Endothelial cell of umbilical vein (primary cell): ENCODE data around the gene DDR2. TPM values are rescaled to one million over a fixed set of nuclear protein-coding genes. Genes with fewer than 3 reads are reported as not detected.

Source experiments
- BruUV-seq: library from RNA; stranded (reverse); fragments of 400-500 nt; replicated peaks from 2 replicates; lab custom pipeline; 2021; lab: Mats Ljungman, UMichigan
- CTCF ChIA-PET: fragments of 300-600, 350-600 bp; sonication (Branson Sonifier 250); formaldehyde crosslinking; loops from one replicate; lab custom pipeline; 2021; ENCODE audit warnings: antibody characterized with exemption, inconsistent platforms; lab: Charles Lee
- POLR2A ChIA-PET: fragments of 300-600, 350-600 bp; sonication (Branson Sonifier 250); formaldehyde crosslinking; loops from one replicate; lab custom pipeline; 2021; ENCODE audit warnings: antibody characterized with exemption, inconsistent platforms; lab: Charles Lee
- DNase-seq: peaks from one replicate; pipeline ENCODE4 v3.0.0-alpha.2; 2011; ENCODE audit warnings: low read depth, low spot score
- FAIRE-seq: peaks from 2 replicates; lab custom pipeline; 2011; peaks lifted over from hg19 to GRCh38; lab: Jason Lieb, UNC
- H2AFZ ChIP-seq: 2 replicates; pipeline ENCODE4 v1.6.0; 2012; ENCODE audit warnings: low read depth, low read length, control low read depth, inconsistent platforms
- H3K27ac ChIP-seq: 2 replicates; pipeline ENCODE4 v1.5.1; 2011; ENCODE audit warnings: low read depth, mild to moderate bottlenecking, control low read depth, low read length, moderate library complexity; ENCODE audit not compliant: insufficient read depth
- H3K27me3 ChIP-seq, 2 experiments: 2 replicates each; pipeline versions ENCODE4 v1.6.0 to v1.6.1; 2011; ENCODE audit warnings: low read length in 2 of 2, mixed read lengths in 1 of 2; ENCODE audit not compliant: control insufficient read depth in 2 of 2, insufficient read depth in 2 of 2
- H3K36me3 ChIP-seq, 2 experiments: 2 replicates in 1 of 2; 3 replicates in 1 of 2; pipeline ENCODE4 v1.5.1; 2011; ENCODE audit warnings: low read length in 2 of 2, mild to moderate bottlenecking in 1 of 2, moderate library complexity in 1 of 2; ENCODE audit not compliant: control insufficient read depth in 2 of 2, insufficient read depth in 2 of 2; ENCODE audit errors: extremely low read depth in 1 of 2
- H3K4me1 ChIP-seq: 3 replicates; pipeline ENCODE4 v1.5.1; 2011; ENCODE audit warnings: mild to moderate bottlenecking, low read length; ENCODE audit not compliant: control insufficient read depth, insufficient read depth; ENCODE audit errors: extremely low read depth
- H3K4me2 ChIP-seq: 2 replicates; pipeline ENCODE4 v1.6.1; 2011; ENCODE audit warnings: low read length, control low read depth, mixed read lengths; ENCODE audit not compliant: insufficient read depth
- H3K4me3 ChIP-seq, 3 experiments: fragments of 200-600 bp in 1 of 3; sonication (generic), shearing (Covaris generic) in 1 of 3; replicated peaks in 1 of 3; 2 replicates each; pipeline ENCODE4 v1.5.1; 2011 to 2016; ENCODE audit warnings: control low read depth in 3 of 3, low read length in 3 of 3, mild to moderate bottlenecking in 2 of 3, inconsistent platforms in 1 of 3, low read depth in 1 of 3, moderate library complexity in 1 of 3; ENCODE audit not compliant: insufficient read depth in 1 of 3
- H3K79me2 ChIP-seq: 2 replicates; pipeline ENCODE4 v1.6.0; 2012; ENCODE audit warnings: low read length, inconsistent platforms; ENCODE audit not compliant: control insufficient read depth, insufficient read depth
- H3K9ac ChIP-seq: replicated peaks from 2 replicates; pipeline ENCODE3; 2011; ENCODE audit warnings: low read length, control low read depth; ENCODE audit not compliant: insufficient read depth; ENCODE audit errors: extremely low read depth
- H3K9me1 ChIP-seq: replicated peaks from 3 replicates; pipeline ENCODE4 v1.6.0; 2011; ENCODE audit warnings: mild to moderate bottlenecking, low read length; ENCODE audit not compliant: control insufficient read depth, insufficient read depth; ENCODE audit errors: extremely low read depth
- H3K9me3 ChIP-seq: replicated peaks from 2 replicates; pipeline ENCODE4 v1.5.1; 2012; ENCODE audit warnings: low read length, inconsistent platforms; ENCODE audit not compliant: control insufficient read depth, insufficient read depth
- H4K20me1 ChIP-seq: replicated peaks from 2 replicates; pipeline ENCODE3; 2011; ENCODE audit warnings: mild to moderate bottlenecking, low read length; ENCODE audit not compliant: control insufficient read depth, insufficient read depth; ENCODE audit errors: extremely low read depth
- FOS ChIP-seq: IDR thresholded peaks from 2 replicates; pipeline ENCODE4 v1.6.1; 2011; ENCODE audit warnings: mild to moderate bottlenecking, low read length, moderate library complexity, borderline replicate concordance; ENCODE audit not compliant: insufficient read depth
- GATA2 ChIP-seq: IDR thresholded peaks from 2 replicates; pipeline ENCODE4 v1.7.0; 2011; ENCODE audit warnings: low read depth, mild to moderate bottlenecking, moderate library complexity, mixed read lengths, low read length; ENCODE audit not compliant: insufficient read length, insufficient read depth
- POLR2AphosphoS5 ChIP-seq: IDR thresholded peaks from 2 replicates; pipeline ENCODE4 v1.6.1; 2012; ENCODE audit warnings: low read depth, mild to moderate bottlenecking, control low read depth, low read length, moderate library complexity; ENCODE audit not compliant: insufficient read depth
- dilution Hi-C: fragments of 300-500 bp; cut with MboI; formaldehyde crosslinking; loops from one replicate; pipeline ENCODE4 v1.15.0; 2019; ENCODE audit warnings: low sequenced_read_pairs; ENCODE audit not compliant: extremely low pct_ligation_motif_present
- intact Hi-C: fragments of 100-400 bp; cut with micrococcal nuclease; formaldehyde crosslinking; loops from one replicate; pipeline ENCODE4 v1.10.0; 2022
- polyA plus RNA-seq, 4 experiments: library from polyadenylated mRNA; depleted of rRNA in 3 of 4; stranded (reverse) in 3 of 4; unstranded in 1 of 4; fragments of >200 nt; gene quantifications; 2 replicates each; pipeline versions ENCODE4 v1.2.1 to v1.2.3, GENCODE V29; 2011 to 2012; ENCODE audit warnings: missing spikeins in 1 of 4
- total RNA-seq: library from RNA; stranded (reverse); gene quantifications from 2 replicates; pipeline ENCODE4 v1.2.3, GENCODE V29; 2021
- TF ChIP-seq, protein P1 (sequence below), 2 donors: IDR thresholded peaks; 1 replicate in 1 of 2; 2 replicates in 1 of 2; pipeline ENCODE4 v1.5.1; 2011; ENCODE audit warnings: low read length in 2 of 2, mild to moderate bottlenecking in 2 of 2, moderate library complexity in 2 of 2, control low read depth in 1 of 2, inconsistent platforms in 1 of 2, low read depth in 1 of 2; ENCODE audit not compliant: insufficient read depth in 1 of 2; ENCODE audit errors: extremely low read depth in 1 of 2

Gene DDR2
- total and polyA plus RNA-seq, 2 donors (not counting 3 experiments of a cell fraction or from before 2014, with no cell fraction given) = 27.8 to 30.8 TPM

- peaks cover 13 to 22% of the 10 kb centered on the region in 2 experiments for H3K36me3 ChIP-seq
- intact Hi-C loops = no loop called here
- no peaks in the 10 kb centered on the region for H3K9me1 ChIP-seq
- H3K4me3 ChIP-seq = no peak overlapping the region
- no peaks in the 10 kb centered on the region for H3K4me1 ChIP-seq
- DNase-seq = no peak
- H3K9ac ChIP-seq = no peak overlapping the region
- CTCF ChIA-PET = interaction anchor here (0.9 to 1.7 kb wide), 2 partner anchors 16 to 204 kb away, joined by 3 to 7 read pairs; no protein-coding TSS in a partner anchor
- H3K27me3 ChIP-seq = no peaks in the 10 kb centered on the region
- H3K79me2 ChIP-seq = peaks cover 7% of the 10 kb centered on the region
- dilution Hi-C loops = no loop called here
- POLR2A ChIA-PET = no interaction called here
- BruUV-seq = no TSS peak
- H3K27ac ChIP-seq = no peak overlapping the region
- H3K9me3 ChIP-seq = no peaks in the 10 kb centered on the region
- TF ChIP-seq, protein P1, sequence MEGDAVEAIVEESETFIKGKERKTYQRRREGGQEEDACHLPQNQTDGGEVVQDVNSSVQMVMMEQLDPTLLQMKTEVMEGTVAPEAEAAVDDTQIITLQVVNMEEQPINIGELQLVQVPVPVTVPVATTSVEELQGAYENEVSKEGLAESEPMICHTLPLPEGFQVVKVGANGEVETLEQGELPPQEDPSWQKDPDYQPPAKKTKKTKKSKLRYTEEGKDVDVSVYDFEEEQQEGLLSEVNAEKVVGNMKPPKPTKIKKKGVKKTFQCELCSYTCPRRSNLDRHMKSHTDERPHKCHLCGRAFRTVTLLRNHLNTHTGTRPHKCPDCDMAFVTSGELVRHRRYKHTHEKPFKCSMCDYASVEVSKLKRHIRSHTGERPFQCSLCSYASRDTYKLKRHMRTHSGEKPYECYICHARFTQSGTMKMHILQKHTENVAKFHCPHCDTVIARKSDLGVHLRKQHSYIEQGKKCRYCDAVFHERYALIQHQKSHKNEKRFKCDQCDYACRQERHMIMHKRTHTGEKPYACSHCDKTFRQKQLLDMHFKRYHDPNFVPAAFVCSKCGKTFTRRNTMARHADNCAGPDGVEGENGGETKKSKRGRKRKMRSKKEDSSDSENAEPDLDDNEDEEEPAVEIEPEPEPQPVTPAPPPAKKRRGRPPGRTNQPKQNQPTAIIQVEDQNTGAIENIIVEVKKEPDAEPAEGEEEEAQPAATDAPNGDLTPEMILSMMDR (IDR thresholded peaks at IDR 0.05; ENCODE audit: extremely low read depth in 1 of 2, insufficient read depth in 1 of 2, low read depth in 1 of 2, low read length in 2 of 2) = no peak
- H2AFZ ChIP-seq = no peak overlapping the region
- H4K20me1 ChIP-seq = no peaks in the 10 kb centered on the region
- H3K4me2 ChIP-seq = no peak overlapping the region
- no peak for FAIRE-seq
Measured at GRCh38 chr1:162596514-162597170, 35.6 kb upstream of the DDR2 start.

GRCh38 chr1:162599451-162599850 is 32.8 kb upstream of the DDR2 start:
- Histone ChIP-seq H4K20me1 (no peaks in the 10 kb centered on the region), H3K4me2 (no peak overlapping the region), H3K4me1 (peaks cover 3% of the 10 kb centered on the region), H3K9ac (no peak overlapping the region), H3K9me1 (no peaks in the 10 kb centered on the region), H3K27me3 (no peaks in the 10 kb centered on the region), H3K27ac (no peak overlapping the region), H3K79me2 (no peaks in the 10 kb centered on the region), H3K36me3 (peaks cover 2 to 16% of the 10 kb centered on the region in 2 experiments), H3K9me3 (no peaks in the 10 kb centered on the region), H3K4me3 (no peak overlapping the region), H2AFZ (no peak overlapping the region)
- TF ChIP-seq POLR2AphosphoS5 = no peak
- no peak for TF ChIP-seq GATA2
- no peak for TF ChIP-seq FOS
- TF ChIP-seq, protein P1 (IDR thresholded peaks at IDR 0.05; ENCODE audit: extremely low read depth in 1 of 2, insufficient read depth in 1 of 2, low read depth in 1 of 2, low read length in 2 of 2) = no peak
- FAIRE-seq = no peak
- dilution Hi-C loops (no loop called here), intact Hi-C loops (no loop called here)
- BruUV-seq = no TSS peak
- ChIA-PET POLR2A (no interaction called here), CTCF (interaction anchor here (0.8 to 1.6 kb wide), 3 partner anchors 11 to 242 kb away, joined by 3 read pairs; no protein-coding TSS in a partner anchor)
- no peak for DNase-seq
